ENCODE measurements around the gene NUP107. TPM values are rescaled to one million over a fixed set of nuclear protein-coding genes. Genes with fewer than 3 reads are reported as not detected.

The NUP107 gene
- total RNA-seq, 1 experiment from 2014 or later, result 110 TPM

- BruUV-seq (replicated peaks), result no TSS peak
- intact Hi-C loops (cut with micrococcal nuclease; ENCODE audit: unreplicated experiment), result no loop called here
- Mint-ChIP-seq H3K27me3 (ENCODE audit: unreplicated experiment) (no peaks in the 10 kb centered on the region), H3K4me1 (ENCODE audit: low read depth, unreplicated experiment) (no peaks in the 10 kb centered on the region), H3K9me3 (ENCODE audit: low read depth, unreplicated experiment) (no peaks in the 10 kb centered on the region), H3K36me3 (ENCODE audit: insufficient read depth, unreplicated experiment) (no peaks in the 10 kb centered on the region), H3K27ac (ENCODE audit: unreplicated experiment) (no peak overlapping the region), H3K4me3 (ENCODE audit: low read depth, unreplicated experiment) (no peak overlapping the region)
- no peak for DNase-seq
- TF ChIP-seq CTCF (IDR thresholded peaks at IDR 0.05; ENCODE audit: unreplicated experiment), result no peak
- CTCF ChIA-PET, result no interaction called here
Observed at GRCh38 chr12:68766646-68767045, 79.9 kb downstream of the NUP107 start.

- DNase-seq, result no peak
- BruUV-seq (replicated peaks), result no TSS peak
- no peaks in the 10 kb centered on the region for H3K9me3 Mint-ChIP-seq (ENCODE audit: low read depth, unreplicated experiment)
- no peak overlapping the region for H3K4me3 Mint-ChIP-seq (ENCODE audit: low read depth, unreplicated experiment)
- intact Hi-C loops (cut with micrococcal nuclease; ENCODE audit: unreplicated experiment), result no loop called here
- CTCF ChIA-PET, result no interaction called here
- no peak for TF ChIP-seq CTCF (IDR thresholded peaks at IDR 0.05; ENCODE audit: unreplicated experiment)
- H3K27me3 Mint-ChIP-seq (ENCODE audit: unreplicated experiment), result no peaks in the 10 kb centered on the region
- H3K36me3 Mint-ChIP-seq (ENCODE audit: insufficient read depth, unreplicated experiment), result no peaks in the 10 kb centered on the region
- no peak overlapping the region for H3K27ac Mint-ChIP-seq (ENCODE audit: unreplicated experiment)
- H3K4me1 Mint-ChIP-seq (ENCODE audit: low read depth, unreplicated experiment), result no peaks in the 10 kb centered on the region
Observed at GRCh38 chr12:68767191-68767590, 80.4 kb downstream of the NUP107 start.

- intact Hi-C loops (cut with micrococcal nuclease; ENCODE audit: unreplicated experiment), result no loop called here
- no TSS peak for BruUV-seq (replicated peaks)
- CTCF ChIA-PET, result no interaction called here
- Mint-ChIP-seq H3K4me1 (ENCODE audit: low read depth, unreplicated experiment) (no peaks in the 10 kb centered on the region), H3K4me3 (ENCODE audit: low read depth, unreplicated experiment) (no peak overlapping the region), H3K36me3 (ENCODE audit: insufficient read depth, unreplicated experiment) (no peaks in the 10 kb centered on the region), H3K27me3 (ENCODE audit: unreplicated experiment) (no peaks in the 10 kb centered on the region), H3K9me3 (ENCODE audit: low read depth, unreplicated experiment) (no peaks in the 10 kb centered on the region), H3K27ac (ENCODE audit: unreplicated experiment) (no peak overlapping the region)
- DNase-seq, result no peak
- TF ChIP-seq CTCF (IDR thresholded peaks at IDR 0.05; ENCODE audit: unreplicated experiment), result no peak
Observed at GRCh38 chr12:68768431-68768939, 81.7 kb downstream of the NUP107 start.

GRCh38 chr12:68769941-68770340 lies 83.2 kb downstream of the NUP107 start:
- TF ChIP-seq CTCF (IDR thresholded peaks at IDR 0.05; ENCODE audit: unreplicated experiment), result no peak
- H3K4me1 Mint-ChIP-seq (ENCODE audit: low read depth, unreplicated experiment), result no peaks in the 10 kb centered on the region
- CTCF ChIA-PET, result no interaction called here
- H3K9me3 Mint-ChIP-seq (ENCODE audit: low read depth, unreplicated experiment), result no peaks in the 10 kb centered on the region
- H3K27me3 Mint-ChIP-seq (ENCODE audit: unreplicated experiment), result no peaks in the 10 kb centered on the region
- intact Hi-C loops (cut with micrococcal nuclease; ENCODE audit: unreplicated experiment), result no loop called here
- no TSS peak for BruUV-seq (replicated peaks)
- DNase-seq, result no peak
- H3K27ac Mint-ChIP-seq (ENCODE audit: unreplicated experiment), result no peak overlapping the region
- H3K4me3 Mint-ChIP-seq (ENCODE audit: low read depth, unreplicated experiment), result no peak overlapping the region
- no peaks in the 10 kb centered on the region for H3K36me3 Mint-ChIP-seq (ENCODE audit: insufficient read depth, unreplicated experiment)
